ENCODE measurements around the gene DCLRE1A. TPM values are rescaled to one million over a fixed set of nuclear protein-coding genes. Genes with fewer than 3 reads are reported as not detected.

The DCLRE1A gene
- total and polyA plus RNA-seq, 7 donors: 1.9 to 5.1 (median 3.0) TPM

DNA sequence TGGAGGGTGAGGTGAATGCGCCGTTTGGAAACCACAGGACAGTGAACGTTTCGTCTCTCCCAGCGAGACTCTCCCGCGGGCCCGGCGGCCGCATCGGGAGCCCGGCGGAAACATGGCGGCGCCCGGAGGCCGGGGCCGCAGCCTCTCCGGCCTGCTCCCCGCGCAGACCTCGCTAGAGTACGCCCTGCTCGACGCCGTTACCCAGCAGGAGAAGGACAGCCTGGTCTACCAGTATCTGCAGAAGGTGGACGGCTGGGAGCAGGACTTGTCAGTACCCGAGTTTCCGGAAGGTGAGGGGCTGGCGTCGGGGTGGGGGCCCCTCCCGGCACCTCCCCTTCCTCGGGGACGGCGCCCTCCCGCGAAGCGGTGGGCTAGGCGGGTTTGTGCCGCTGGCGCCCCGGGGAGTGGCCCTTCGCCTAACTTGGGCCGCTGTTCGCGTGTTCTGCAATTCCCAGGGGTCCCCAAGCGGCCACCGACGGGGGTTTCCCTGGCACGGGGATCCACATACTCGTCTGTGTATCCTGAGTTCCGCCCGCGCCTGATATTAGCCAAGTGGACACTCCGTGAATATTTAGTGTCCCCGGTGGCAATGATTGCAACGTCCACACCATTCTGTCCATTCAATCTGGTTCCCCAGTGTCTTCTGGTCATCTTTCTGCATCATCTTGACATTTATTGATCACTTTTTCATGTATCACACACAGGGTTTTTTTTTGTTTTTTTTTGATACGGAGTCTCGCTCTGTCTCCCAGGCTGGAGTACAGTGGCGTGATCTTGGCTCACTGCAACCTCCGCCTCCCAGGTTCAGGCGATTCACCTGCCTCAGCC, 1.1 kb upstream of the DCLRE1A start:
- peaks cover 0 to 18% of the 10 kb centered on the region in 2 donors for H3K36me3 ChIP-seq (ENCODE audit: insufficient read depth in 1 of 2, low read depth in 1 of 2)
- ATAC-seq (peak; percentile 75 to 82 (median 78)), DNase-seq (peak; percentile 70 to 83)
- intact Hi-C loops (cut with DNase I): no loop called here
- WGBS, 3 donors: 1% methylated on average over 40 to 62 of the region's 62 CpGs
- H3K4me1 ChIP-seq: peaks cover 54% of the 10 kb centered on the region
- H3K9me3 ChIP-seq: no peaks in the 10 kb centered on the region
- H3K4me3 ChIP-seq: peak overlapping the region; percentile 93
- TF ChIP-seq, protein P1, sequence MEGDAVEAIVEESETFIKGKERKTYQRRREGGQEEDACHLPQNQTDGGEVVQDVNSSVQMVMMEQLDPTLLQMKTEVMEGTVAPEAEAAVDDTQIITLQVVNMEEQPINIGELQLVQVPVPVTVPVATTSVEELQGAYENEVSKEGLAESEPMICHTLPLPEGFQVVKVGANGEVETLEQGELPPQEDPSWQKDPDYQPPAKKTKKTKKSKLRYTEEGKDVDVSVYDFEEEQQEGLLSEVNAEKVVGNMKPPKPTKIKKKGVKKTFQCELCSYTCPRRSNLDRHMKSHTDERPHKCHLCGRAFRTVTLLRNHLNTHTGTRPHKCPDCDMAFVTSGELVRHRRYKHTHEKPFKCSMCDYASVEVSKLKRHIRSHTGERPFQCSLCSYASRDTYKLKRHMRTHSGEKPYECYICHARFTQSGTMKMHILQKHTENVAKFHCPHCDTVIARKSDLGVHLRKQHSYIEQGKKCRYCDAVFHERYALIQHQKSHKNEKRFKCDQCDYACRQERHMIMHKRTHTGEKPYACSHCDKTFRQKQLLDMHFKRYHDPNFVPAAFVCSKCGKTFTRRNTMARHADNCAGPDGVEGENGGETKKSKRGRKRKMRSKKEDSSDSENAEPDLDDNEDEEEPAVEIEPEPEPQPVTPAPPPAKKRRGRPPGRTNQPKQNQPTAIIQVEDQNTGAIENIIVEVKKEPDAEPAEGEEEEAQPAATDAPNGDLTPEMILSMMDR (IDR thresholded peaks at IDR 0.05): peak; percentile 17
- peak overlapping the region; percentile 94 for H3K27ac ChIP-seq
- no peaks in the 10 kb centered on the region for H3K27me3 ChIP-seq (ENCODE audit: insufficient read depth in 3 of 3, low read length in 2 of 3)

- H3K9me3 ChIP-seq: no peaks in the 10 kb centered on the region
- ATAC-seq (peak; percentile 25 to 56 (median 34)), DNase-seq (no peak)
- intact Hi-C loops (cut with DNase I): no loop called here
- H3K27ac ChIP-seq: peak overlapping the region; percentile 94
- peak overlapping the region; percentile 93 for H3K4me3 ChIP-seq
- H3K27me3 ChIP-seq (ENCODE audit: insufficient read depth in 3 of 3, low read length in 2 of 3): no peaks in the 10 kb centered on the region
- TF ChIP-seq, protein P1 (IDR thresholded peaks at IDR 0.05): no peak
- WGBS, 3 donors: 21 to 25% (median 23%) methylated on average over 10 of the region's 10 CpGs
- H3K4me1 ChIP-seq: peaks cover 49% of the 10 kb centered on the region
- peaks cover 0 to 18% of the 10 kb centered on the region in 2 donors for H3K36me3 ChIP-seq (ENCODE audit: insufficient read depth in 1 of 2, low read depth in 1 of 2)
Observed at GRCh38 chr10:113853578-113854012, 287 bp downstream of the DCLRE1A start.

GRCh38 chr10:113849946-113850345, 3.9 kb downstream of the DCLRE1A start:
- peaks cover 24% of the 10 kb centered on the region for H3K4me1 ChIP-seq
- intact Hi-C loops (cut with DNase I): no loop called here
- no peaks in the 10 kb centered on the region for H3K27me3 ChIP-seq (ENCODE audit: insufficient read depth in 3 of 3, low read length in 2 of 3)
- TF ChIP-seq, protein P1 (IDR thresholded peaks at IDR 0.05): no peak
- no peaks in the 10 kb centered on the region for H3K9me3 ChIP-seq
- no peak for ATAC-seq
- H3K4me3 ChIP-seq: no peak overlapping the region
- 80 to 89% (median 83%) methylated on average over 7 of the region's 7 CpGs for whole genome bisulfite sequencing, 3 donors
- no peak for DNase-seq
- H3K27ac ChIP-seq: no peak overlapping the region
- peaks cover 0 to 43% of the 10 kb centered on the region in 2 donors for H3K36me3 ChIP-seq (ENCODE audit: insufficient read depth in 1 of 2, low read depth in 1 of 2)

DNA sequence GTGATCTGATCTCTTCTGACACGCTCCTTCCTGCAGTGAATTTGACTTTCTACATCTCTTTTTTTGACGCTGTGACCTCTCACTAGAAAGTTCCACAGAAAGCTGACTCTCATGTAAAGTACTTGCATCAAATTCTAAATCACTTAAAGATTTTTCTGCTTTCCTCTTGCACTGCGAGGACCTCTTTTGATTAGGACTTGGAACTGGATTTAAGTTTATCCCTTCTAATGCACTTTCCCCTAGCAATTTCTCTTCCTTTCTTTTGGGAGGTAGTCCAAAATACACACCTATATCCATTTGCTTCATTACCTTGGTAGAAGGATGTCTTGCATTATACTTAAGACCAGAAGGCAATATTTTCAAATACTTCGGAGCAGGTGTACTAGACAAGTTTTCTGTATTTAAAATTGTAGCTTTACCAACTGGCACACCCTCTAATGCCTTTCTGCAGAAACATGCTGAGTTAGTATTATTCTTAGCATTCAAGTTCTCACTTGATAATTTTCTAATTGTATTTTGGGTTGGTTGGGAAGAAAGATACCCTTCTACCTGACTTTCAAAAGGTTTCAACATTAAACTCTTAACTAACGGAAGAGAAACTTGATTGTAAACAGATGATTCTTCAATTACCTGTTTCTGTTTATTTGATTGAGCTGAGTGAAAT, 4.6 kb downstream of the DCLRE1A start:
- Histone ChIP-seq H3K4me3 (no peak overlapping the region), H3K36me3 (ENCODE audit: insufficient read depth in 1 of 2, low read depth in 1 of 2) (peaks cover 0 to 48% of the 10 kb centered on the region in 2 donors), H3K27ac (no peak overlapping the region), H3K9me3 (no peaks in the 10 kb centered on the region), H3K27me3 (ENCODE audit: insufficient read depth in 3 of 3, low read length in 2 of 3) (no peaks in the 10 kb centered on the region), H3K4me1 (peaks cover 24% of the 10 kb centered on the region)
- ATAC-seq (no peak), DNase-seq (no peak)
- TF ChIP-seq, protein P1 (IDR thresholded peaks at IDR 0.05): no peak
- intact Hi-C loops (cut with DNase I): no loop called here
- 92 to 95% (median 93%) methylated on average over 5 of the region's 5 CpGs for WGBS, 3 donors

Data from psoas muscle (tissue), 8 donors.